Iris pigment epithelial cell (primary cell): ENCODE data around the gene GALNT9.

Experiments used
- DNase-seq: peaks from one replicate; pipeline ENCODE4 v3.0.0-alpha.2; 2011; ENCODE audit warnings: low read depth

GALNT9 gene

GRCh38 chr12:132168311-132169031 lies 160.9 kb downstream of the GALNT9 start:
- DNase-seq = no peak

- no peak for DNase-seq
Measured at GRCh38 chr12:132167611-132168310, 161.6 kb downstream of the GALNT9 start.

GRCh38 chr12:132166801-132167591 lies 162.4 kb downstream of the GALNT9 start:
- no peak for DNase-seq

- no peak for DNase-seq
Measured at GRCh38 chr12:132166093-132166492, 163.3 kb downstream of the GALNT9 start.

GRCh38 chr12:132165584-132165983 lies 163.8 kb downstream of the GALNT9 start:
- no peak for DNase-seq

- DNase-seq = no peak
Measured at GRCh38 chr12:132164426-132164825, 165.0 kb downstream of the GALNT9 start.

- no peak for DNase-seq
Measured at GRCh38 chr12:132163911-132164288, 165.5 kb downstream of the GALNT9 start.

- DNase-seq = no peak
Measured at GRCh38 chr12:132163041-132163910, 166.1 kb downstream of the GALNT9 start.

- peak; percentile 85 for DNase-seq
Measured at GRCh38 chr12:132162508-132163031, 166.8 kb downstream of the GALNT9 start.

GRCh38 chr12:132161796-132162507 lies 167.4 kb downstream of the GALNT9 start:
- DNase-seq = no peak

- DNase-seq = peak; percentile 69
Measured at GRCh38 chr12:132161036-132161781, 168.2 kb downstream of the GALNT9 start.

GRCh38 chr12:132160601-132161035 lies 168.8 kb downstream of the GALNT9 start:
- DNase-seq = no peak

- no peak for DNase-seq
Measured at GRCh38 chr12:132160016-132160415, 169.4 kb downstream of the GALNT9 start.

GRCh38 chr12:132159555-132160003 lies 169.8 kb downstream of the GALNT9 start:
- DNase-seq = no peak

- DNase-seq = no peak
Measured at GRCh38 chr12:132158677-132159554, 170.5 kb downstream of the GALNT9 start.

- no peak for DNase-seq
Measured at GRCh38 chr12:132157733-132158409, 171.5 kb downstream of the GALNT9 start.

GRCh38 chr12:132156573-132157325 lies 172.6 kb downstream of the GALNT9 start:
- no peak for DNase-seq
